ENCODE data around the gene ZNF549. TPM values are rescaled to one million over a fixed set of nuclear protein-coding genes. Genes with fewer than 3 reads are reported as not detected.

ZNF549 gene
- total RNA-seq, 1 experiment from 2014 or later: 11.6 TPM

- no peak for TF ChIP-seq CTCF (conservative IDR thresholded peaks at IDR 0.05)
- Histone ChIP-seq H2AFZ (ENCODE audit: low read length) (no peak within 1 kb of the TSS), H3K4me1 (ENCODE audit: insufficient read depth, low read length) (no peaks in the 10 kb centered on the region), H4K5ac (ENCODE audit: insufficient read length, low read depth, low read length) (no peak within 1 kb of the TSS), H2BK12ac (ENCODE audit: insufficient read length, low read depth, low read length) (no peak within 1 kb of the TSS), H3K79me2 (ENCODE audit: insufficient read depth, low read length) (peaks cover 6% of the 10 kb centered on the region), H3K23me2 (ENCODE audit: insufficient read length, low read depth, low read length, poor library complexity, severe bottlenecking) (peaks cover 5% of the 10 kb centered on the region), H4K91ac (ENCODE audit: insufficient read length, low read depth, low read length) (no peak within 1 kb of the TSS), H3K23ac (ENCODE audit: insufficient read length, low read depth, low read length) (no peak within 1 kb of the TSS), H3K27ac (ENCODE audit: insufficient read length, low read depth, low read length) (no peak within 1 kb of the TSS), H2BK5ac (ENCODE audit: insufficient read length, low read length) (no peak within 1 kb of the TSS), H2BK15ac (ENCODE audit: low read depth, low read length) (no peak within 1 kb of the TSS), H3K27me3 (ENCODE audit: insufficient read depth, low read length) (no peaks in the 10 kb centered on the region), H3K14ac (ENCODE audit: insufficient read depth, low read length) (peak within 1 kb of the TSS; percentile 79; the same call in 1 of the 2 replicates), H3K9ac (ENCODE audit: extremely low read depth, insufficient read length, low read length) (peak within 1 kb of the TSS; percentile 82), H2BK120ac (ENCODE audit: low read depth, low read length, poor library complexity, severe bottlenecking) (no peak within 1 kb of the TSS), H4K20me1 (ENCODE audit: control insufficient read depth, insufficient read depth, insufficient read length) (no peaks in the 10 kb centered on the region), H4K8ac (replicated peaks; ENCODE audit: insufficient read length, low read depth, low read length) (no peak within 1 kb of the TSS), H3K56ac (ENCODE audit: insufficient read length, low read depth, low read length) (no peak within 1 kb of the TSS), H3K9me3 (ENCODE audit: control insufficient read depth, low read depth, low read length) (peaks cover 15% of the 10 kb centered on the region), H3K79me1 (ENCODE audit: insufficient read depth, low read depth, low read length, poor library complexity, severe bottlenecking) (no peaks in the 10 kb centered on the region), H3K4me2 (ENCODE audit: insufficient read depth, insufficient read length, low read length) (peak within 1 kb of the TSS; percentile 87), H3K18ac (ENCODE audit: insufficient read length, low read depth, low read length) (no peak within 1 kb of the TSS), H3T11ph (ENCODE audit: low read length) (no peak within 1 kb of the TSS), H2AK5ac (ENCODE audit: insufficient read length, low read length) (no peak within 1 kb of the TSS), H3K4ac (ENCODE audit: low read depth, low read length) (no peak within 1 kb of the TSS), H2BK20ac (ENCODE audit: low read depth, low read length, poor library complexity, severe bottlenecking) (no peak within 1 kb of the TSS)
- Mint-ChIP-seq H3K27me3 (ENCODE audit: low read depth) (peaks cover 7% of the 10 kb centered on the region; the same call in 1 of the 2 replicates), H3K27ac (peak within 1 kb of the TSS in 2 of 3 experiments; percentile 86 to 95; a peak in 5 of 7 replicates), H3K36me3 (ENCODE audit: insufficient read depth in 1 of 3, low read depth in 3 of 3) (peaks cover 36 to 53% (median 39%) of the 10 kb centered on the region in 3 experiments), H3K4me3 (peak within 1 kb of the TSS; percentile 89 to 98), H3K4me1 (peaks cover 10 to 12% of the 10 kb centered on the region in 2 experiments), H3K9me3 (peaks cover 48 to 53% of the 10 kb centered on the region in 2 experiments)
- peak; percentile 84 for DNase-seq
- WGBS (ENCODE audit: extremely low coverage, insufficient read length, low lambda C conversion rate): no CpG with 5 or more reads among the region's 56 CpGs
Measured at GRCh38 chr19:57559404-57560025, 32.4 kb downstream of the ZNF549 start, which contains the start of gene ZNF550. Gene ZNF550 (minus strand): TSS chr19:57559863. CDS start chr19:57559682, 181 bp downstream.

Data from H9 (cell line).